ENCODE measurements around the gene THAP11. TPM values are rescaled to one million over a fixed set of nuclear protein-coding genes. Genes with fewer than 3 reads are reported as not detected.

THAP11 gene
- total RNA-seq, 3 donors from 2014 or later: 51.1 to 57.8 (median 53.0) TPM

DNA sequence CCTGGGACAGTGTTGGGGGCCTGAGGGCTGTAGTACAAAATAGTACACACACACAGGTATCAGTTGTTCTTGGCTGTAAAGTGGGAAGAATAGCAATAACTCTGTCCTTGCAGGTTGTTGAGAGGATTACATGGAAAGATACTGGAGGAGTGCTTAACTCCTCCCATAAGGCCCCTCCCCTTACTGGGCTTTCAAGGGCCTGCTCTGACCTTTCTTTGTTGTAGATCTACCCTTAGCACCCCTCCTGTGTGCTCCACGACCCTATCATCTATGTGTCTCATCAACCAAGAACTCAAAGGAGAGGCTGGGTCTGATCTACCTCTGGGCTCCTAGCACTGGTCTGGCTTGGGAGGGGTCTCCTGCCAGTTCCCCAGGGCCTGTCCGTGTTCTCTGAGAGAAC lies 22.5 kb downstream of the THAP11 start:
- peaks cover 0 to 4% of the 10 kb centered on the region in 2 donors for H3K4me1 ChIP-seq
- no peaks in the 10 kb centered on the region for H3K27me3 ChIP-seq
- intact Hi-C loops (cut with DNase I; ENCODE audit: low total_unique reads): no loop called here
- H3K9me3 ChIP-seq: no peaks in the 10 kb centered on the region
- H3K4me3 ChIP-seq: no peak overlapping the region
- DNase-seq (ENCODE audit: low spot score in 2 of 2): no peak
- TF ChIP-seq POLR2A (IDR thresholded peaks at IDR 0.05) (no peak), POLR2AphosphoS5 (IDR thresholded peaks at IDR 0.05) (no peak)
- TF ChIP-seq, protein P1, sequence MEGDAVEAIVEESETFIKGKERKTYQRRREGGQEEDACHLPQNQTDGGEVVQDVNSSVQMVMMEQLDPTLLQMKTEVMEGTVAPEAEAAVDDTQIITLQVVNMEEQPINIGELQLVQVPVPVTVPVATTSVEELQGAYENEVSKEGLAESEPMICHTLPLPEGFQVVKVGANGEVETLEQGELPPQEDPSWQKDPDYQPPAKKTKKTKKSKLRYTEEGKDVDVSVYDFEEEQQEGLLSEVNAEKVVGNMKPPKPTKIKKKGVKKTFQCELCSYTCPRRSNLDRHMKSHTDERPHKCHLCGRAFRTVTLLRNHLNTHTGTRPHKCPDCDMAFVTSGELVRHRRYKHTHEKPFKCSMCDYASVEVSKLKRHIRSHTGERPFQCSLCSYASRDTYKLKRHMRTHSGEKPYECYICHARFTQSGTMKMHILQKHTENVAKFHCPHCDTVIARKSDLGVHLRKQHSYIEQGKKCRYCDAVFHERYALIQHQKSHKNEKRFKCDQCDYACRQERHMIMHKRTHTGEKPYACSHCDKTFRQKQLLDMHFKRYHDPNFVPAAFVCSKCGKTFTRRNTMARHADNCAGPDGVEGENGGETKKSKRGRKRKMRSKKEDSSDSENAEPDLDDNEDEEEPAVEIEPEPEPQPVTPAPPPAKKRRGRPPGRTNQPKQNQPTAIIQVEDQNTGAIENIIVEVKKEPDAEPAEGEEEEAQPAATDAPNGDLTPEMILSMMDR (IDR thresholded peaks at IDR 0.05): no peak
- no peaks in the 10 kb centered on the region for H3K36me3 ChIP-seq
- H3K27ac ChIP-seq: no peak overlapping the region

DNA sequence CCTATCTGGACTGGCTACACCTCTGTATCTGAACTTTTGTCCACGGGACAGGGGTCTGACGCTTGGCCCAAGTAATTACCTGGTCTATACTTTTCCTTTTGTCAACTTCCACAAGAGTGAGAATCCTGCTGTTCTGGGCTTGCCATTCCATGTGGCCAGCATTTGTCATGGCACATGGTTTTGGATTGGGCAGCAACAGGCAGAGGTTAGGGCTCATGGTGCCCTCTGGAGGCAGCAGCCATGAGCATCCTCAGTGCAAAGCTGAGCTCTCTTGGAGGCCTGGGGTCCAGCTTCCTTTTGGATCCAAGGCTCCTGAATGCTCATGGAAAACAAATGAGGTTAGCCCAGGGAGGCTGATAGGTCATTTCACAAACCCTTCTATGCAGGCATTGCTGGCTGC lies 23.2 kb downstream of the THAP11 start:
- H3K27ac ChIP-seq: no peak overlapping the region
- intact Hi-C loops (cut with DNase I; ENCODE audit: low total_unique reads): no loop called here
- H3K36me3 ChIP-seq: no peaks in the 10 kb centered on the region
- TF ChIP-seq POLR2AphosphoS5 (IDR thresholded peaks at IDR 0.05) (no peak), POLR2A (IDR thresholded peaks at IDR 0.05) (no peak)
- TF ChIP-seq, protein P1 (IDR thresholded peaks at IDR 0.05): no peak
- H3K4me3 ChIP-seq: no peak overlapping the region
- H3K9me3 ChIP-seq: no peaks in the 10 kb centered on the region
- no peak for DNase-seq (ENCODE audit: low spot score in 2 of 2)
- no peaks in the 10 kb centered on the region for H3K27me3 ChIP-seq
- peaks cover 0 to 4% of the 10 kb centered on the region in 2 donors for H3K4me1 ChIP-seq

DNA sequence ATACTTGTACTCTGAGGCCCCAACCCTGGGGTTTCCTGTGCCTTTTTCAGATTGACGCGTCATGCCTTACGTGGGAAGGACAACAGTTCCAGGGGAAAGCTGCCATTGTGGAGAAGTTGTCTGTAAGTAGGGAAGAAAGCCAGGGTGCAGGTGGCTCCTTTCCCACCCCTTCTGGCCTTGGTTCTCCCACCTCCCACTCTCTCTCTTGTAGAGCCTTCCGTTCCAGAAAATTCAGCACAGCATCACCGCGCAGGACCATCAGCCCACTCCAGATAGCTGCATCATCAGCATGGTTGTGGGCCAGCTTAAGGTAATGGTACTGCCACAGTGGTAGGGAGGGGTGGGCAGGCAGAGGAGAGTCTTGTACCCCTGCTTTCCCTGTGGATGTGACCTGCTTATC lies 26.2 kb downstream of the THAP11 start:
- no peak overlapping the region for H3K27ac ChIP-seq
- TF ChIP-seq, protein P1 (IDR thresholded peaks at IDR 0.05): no peak
- TF ChIP-seq POLR2AphosphoS5 (IDR thresholded peaks at IDR 0.05) (no peak), POLR2A (IDR thresholded peaks at IDR 0.05) (no peak)
- no peaks in the 10 kb centered on the region for H3K36me3 ChIP-seq
- DNase-seq (ENCODE audit: low spot score in 2 of 2): no peak
- no peaks in the 10 kb centered on the region for H3K9me3 ChIP-seq
- no peaks in the 10 kb centered on the region for H3K27me3 ChIP-seq
- no peak overlapping the region for H3K4me3 ChIP-seq
- peaks cover 0 to 10% of the 10 kb centered on the region in 2 donors for H3K4me1 ChIP-seq
- intact Hi-C loops (cut with DNase I; ENCODE audit: low total_unique reads): no loop called here

DNA sequence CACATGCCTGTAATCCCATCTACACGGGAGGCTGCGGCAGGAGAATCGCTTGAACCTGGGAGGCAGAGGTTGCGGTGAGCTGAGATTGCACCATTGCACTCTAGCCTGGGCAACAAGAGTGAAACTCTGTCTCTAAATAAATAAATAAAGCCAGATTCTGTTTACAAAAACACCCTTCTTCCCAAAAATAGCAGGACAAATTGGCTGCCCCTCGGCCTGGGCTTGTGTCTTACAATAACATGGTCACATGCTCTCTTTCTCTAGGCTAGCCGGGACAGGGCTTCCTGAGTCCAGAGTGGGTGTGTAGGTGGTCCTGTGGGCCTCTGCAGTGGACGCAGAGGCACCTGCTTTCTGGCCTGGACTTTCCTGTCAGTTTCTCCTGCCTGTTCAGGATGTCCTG lies 27.5 kb downstream of the THAP11 start:
- Histone ChIP-seq H3K4me1 (peaks cover 0 to 15% of the 10 kb centered on the region in 2 donors), H3K27me3 (no peaks in the 10 kb centered on the region), H3K36me3 (no peaks in the 10 kb centered on the region), H3K27ac (no peak overlapping the region), H3K4me3 (no peak overlapping the region), H3K9me3 (no peaks in the 10 kb centered on the region)
- DNase-seq (ENCODE audit: low spot score in 2 of 2): no peak
- intact Hi-C loops (cut with DNase I; ENCODE audit: low total_unique reads): loop anchor here (10.0 kb wide), 1 partner anchor 175 kb away; no protein-coding TSS in a partner anchor
- TF ChIP-seq, protein P1 (IDR thresholded peaks at IDR 0.05): no peak
- no peak for TF ChIP-seq POLR2AphosphoS5 (IDR thresholded peaks at IDR 0.05)
- TF ChIP-seq POLR2A (IDR thresholded peaks at IDR 0.05): no peak

DNA sequence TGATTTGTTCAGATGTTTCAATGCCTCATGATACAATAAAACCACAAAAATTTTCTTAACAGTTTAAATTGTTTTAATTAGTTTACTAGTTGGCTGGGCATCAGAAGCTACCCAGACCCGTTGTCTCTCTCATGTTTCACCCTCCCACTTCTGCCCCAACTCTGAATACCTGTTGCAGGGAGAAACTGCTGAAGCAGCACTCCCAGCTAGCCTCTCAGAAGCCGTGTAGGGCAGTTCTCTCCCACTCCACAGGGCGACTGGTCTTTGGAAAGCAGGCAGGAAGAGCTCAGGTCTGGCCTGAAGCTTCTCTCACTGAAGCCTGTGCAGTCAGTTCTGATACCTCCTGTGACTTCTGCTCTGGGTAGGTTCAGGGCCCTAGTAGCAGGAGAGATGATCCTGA lies 29.1 kb downstream of the THAP11 start:
- Histone ChIP-seq H3K27me3 (no peaks in the 10 kb centered on the region), H3K4me3 (no peak overlapping the region), H3K4me1 (peaks cover 0 to 20% of the 10 kb centered on the region in 2 donors), H3K9me3 (no peaks in the 10 kb centered on the region), H3K27ac (no peak overlapping the region), H3K36me3 (no peaks in the 10 kb centered on the region)
- TF ChIP-seq, protein P1 (IDR thresholded peaks at IDR 0.05): no peak
- TF ChIP-seq POLR2AphosphoS5 (IDR thresholded peaks at IDR 0.05): no peak
- TF ChIP-seq POLR2A (IDR thresholded peaks at IDR 0.05): no peak
- DNase-seq (ENCODE audit: low spot score in 2 of 2): no peak
- intact Hi-C loops (cut with DNase I; ENCODE audit: low total_unique reads): loop anchor here (10.0 kb wide), 1 partner anchor 174 kb away; no protein-coding TSS in a partner anchor
